ENCODE measurements around the gene CACNA1H.

The CACNA1H gene

DNA sequence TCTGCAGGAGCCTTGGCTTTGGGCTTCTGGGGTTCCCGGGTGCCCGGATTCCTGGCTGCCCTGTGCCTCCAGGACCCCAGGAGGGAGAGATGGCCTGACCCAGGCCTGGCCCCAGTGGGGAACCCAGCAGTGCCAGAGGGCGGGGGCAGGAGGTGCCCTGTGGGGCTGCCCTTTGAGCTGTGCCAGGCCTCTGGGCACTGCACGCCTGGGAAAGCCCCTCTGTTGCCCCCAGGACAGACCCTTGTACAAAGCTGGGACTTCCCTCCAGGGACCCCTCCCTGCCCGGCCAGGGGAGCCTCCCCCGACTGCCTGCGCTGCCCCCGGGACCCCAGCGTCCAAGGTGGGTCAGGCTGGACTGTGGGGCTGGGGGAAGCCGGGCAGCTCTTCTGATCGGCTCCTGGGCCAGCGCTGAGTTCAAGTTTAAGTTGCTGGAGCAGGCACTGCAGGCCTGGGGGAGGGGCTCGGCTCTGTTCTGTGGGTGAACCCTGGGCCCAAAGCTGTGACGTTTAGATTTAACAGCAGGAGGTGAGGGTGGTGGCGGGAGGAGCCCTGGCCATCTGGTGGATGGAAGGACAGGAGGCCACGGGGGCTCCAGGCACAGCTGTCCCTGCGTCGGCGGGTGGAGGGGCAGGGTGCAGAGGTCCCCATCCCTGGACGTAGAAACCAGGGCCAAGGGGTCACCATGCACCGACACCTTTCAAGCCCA lies 29.2 kb upstream of the CACNA1H start:
- DNase-seq, result no peak

DNA sequence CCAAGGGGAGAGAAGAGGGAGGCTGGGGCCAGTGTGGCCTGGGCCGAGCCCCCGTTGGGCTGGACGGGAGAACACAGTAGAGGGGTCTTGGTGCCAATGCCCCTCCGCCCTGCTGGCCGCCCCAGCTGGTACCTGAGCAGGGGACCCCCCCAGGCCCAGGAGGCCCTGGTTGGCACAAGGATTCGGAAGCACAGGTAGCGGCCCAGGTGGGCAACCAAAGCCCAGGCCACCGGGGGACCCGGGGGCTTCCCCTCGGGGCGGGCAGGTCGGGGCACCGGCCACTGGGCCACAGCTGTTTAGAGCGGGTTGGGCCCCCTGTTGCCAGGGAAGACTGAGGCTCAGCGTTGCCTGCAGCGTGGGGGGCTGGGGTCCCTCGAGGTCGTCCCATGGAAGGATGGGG lies 28.6 kb upstream of the CACNA1H start:
- no peak for DNase-seq

DNA sequence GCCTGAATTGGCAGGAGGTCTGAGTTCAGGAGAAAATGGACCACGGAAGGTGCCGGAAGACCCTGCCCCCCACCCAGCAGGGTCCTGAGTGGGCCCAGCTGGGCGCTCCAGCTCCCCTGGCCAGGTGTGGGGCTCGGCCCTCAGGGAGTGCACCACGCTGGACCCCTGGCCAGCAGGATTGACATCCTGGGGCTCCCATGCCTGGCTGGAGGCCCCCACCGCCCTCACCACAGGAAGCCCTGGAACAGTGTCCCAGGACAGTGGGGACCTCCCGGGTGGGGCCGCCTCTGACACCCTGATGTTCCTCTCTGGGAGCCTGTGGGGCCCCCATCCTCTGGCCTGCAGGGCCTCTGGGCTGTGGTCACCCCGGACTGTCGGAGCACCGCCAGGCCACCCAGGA lies 28.1 kb upstream of the CACNA1H start:
- DNase-seq, result no peak

DNA sequence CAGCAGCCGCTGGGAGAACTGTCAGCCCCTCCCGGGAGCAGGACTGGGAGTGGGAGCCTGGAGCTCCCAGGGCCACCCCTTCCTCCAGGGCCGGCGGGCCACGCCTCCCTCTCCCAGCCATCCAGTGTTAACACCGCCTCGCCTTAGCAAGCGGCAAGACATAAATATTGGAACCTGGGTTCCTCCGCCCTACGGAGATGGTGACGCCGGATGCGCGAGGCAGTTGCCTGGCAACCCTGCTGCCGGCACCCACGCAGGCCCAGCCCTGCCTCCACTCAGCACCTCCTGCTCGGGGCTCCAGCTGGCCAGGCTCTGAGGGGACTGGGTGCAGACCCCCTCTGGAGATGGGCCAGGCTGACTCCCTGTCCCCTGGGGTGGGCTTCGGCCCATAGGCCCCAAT lies 27.4 kb upstream of the CACNA1H start:
- DNase-seq, result peak; percentile 5

DNA sequence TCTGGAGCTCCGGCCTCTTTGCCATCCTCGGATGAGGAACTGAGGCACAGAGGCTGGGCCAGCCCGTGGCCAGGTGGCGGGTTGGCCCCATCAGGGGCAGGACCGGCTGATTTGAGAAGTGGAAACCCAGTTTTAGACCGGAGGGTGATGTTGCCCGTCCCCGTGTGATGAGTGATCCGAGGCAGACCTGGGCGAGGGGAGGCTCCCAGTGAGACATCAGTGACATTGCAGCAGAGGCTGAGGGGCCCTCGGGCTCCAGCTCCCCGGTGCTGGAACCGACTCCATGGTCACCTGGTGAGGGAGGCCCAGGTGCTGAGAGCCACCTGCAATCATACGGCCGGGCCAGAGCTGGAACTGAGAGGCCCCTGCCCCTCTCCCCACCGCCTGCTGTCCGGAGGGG lies 26.9 kb upstream of the CACNA1H start:
- DNase-seq, result no peak

DNA sequence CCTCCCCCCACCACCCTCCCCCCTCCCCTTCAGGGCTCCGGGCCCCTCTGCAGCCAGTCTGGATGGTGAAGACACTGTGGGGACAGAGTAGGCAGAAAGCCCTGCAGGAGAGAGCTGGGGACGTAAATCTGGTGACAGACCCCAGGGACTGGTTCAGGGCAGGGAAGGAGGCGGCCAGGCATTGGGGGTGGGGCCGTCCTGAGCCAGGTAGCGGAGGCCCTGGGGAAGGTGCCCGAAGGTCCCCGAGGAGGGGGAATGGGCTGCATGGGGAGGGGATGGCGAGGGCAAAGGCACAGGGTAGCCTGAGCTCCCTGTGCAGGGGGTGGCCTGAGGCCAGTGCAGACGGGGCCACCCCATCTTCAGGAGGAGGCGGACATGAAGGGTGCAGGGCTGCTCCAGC lies 26.3 kb upstream of the CACNA1H start:
- DNase-seq, result no peak

DNA sequence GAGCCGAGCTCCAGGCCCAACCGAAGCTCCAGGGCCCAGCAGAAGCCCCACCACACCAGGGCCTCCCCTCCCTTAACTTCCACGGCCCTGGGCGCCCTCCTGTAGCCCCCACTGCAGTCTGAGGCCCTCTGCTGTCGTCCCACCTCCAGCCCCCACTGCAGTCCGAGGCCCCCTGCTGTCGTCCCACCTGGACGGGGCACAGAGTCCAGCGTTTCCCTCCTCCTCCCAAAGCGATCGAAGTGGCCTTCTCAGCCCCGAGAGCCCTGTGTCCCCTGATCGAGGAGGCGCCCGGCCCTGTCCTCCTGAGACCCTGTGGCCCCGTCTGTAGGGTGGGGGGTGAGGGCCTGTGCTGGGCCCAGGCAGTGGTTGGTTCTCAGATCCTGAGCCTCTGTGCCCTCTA lies 25.8 kb upstream of the CACNA1H start:
- DNase-seq, result no peak

DNA sequence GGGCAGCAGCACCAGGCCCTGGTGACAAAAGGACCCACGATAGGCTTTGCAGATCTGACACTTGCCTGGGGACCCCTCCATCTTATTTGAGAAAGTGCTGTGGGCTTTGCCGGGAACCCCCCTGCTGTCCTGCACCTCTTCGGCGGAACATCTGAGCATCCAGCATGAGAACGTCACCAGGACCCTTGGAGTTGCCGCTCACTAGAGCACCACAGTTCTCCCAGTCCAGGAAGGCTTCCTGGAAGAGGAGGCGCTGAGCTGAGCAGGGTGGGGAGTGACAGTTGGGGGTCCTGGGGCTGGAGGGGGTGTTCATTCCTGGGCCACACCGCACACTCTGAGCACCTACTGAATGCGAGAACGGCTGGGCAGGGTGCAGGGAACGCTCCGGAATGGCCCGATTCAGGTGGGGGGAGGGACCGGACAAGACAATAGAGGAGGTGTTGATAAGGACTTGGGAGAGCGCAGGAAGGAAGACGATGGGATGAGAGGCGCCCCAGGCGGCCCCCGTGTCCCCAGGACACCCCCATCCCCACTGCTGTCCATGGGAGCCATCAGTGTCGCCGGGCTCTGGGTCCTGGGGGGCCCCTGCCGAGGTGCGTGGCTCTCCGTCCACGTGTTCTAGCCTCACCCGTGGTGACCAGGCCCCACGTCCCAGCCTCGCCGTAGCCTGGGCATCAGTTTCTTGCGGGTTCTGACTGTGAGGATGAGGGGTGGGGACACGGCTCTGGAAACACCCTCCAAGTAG lies 24.8 kb upstream of the CACNA1H start:
- DNase-seq, result no peak

DNA sequence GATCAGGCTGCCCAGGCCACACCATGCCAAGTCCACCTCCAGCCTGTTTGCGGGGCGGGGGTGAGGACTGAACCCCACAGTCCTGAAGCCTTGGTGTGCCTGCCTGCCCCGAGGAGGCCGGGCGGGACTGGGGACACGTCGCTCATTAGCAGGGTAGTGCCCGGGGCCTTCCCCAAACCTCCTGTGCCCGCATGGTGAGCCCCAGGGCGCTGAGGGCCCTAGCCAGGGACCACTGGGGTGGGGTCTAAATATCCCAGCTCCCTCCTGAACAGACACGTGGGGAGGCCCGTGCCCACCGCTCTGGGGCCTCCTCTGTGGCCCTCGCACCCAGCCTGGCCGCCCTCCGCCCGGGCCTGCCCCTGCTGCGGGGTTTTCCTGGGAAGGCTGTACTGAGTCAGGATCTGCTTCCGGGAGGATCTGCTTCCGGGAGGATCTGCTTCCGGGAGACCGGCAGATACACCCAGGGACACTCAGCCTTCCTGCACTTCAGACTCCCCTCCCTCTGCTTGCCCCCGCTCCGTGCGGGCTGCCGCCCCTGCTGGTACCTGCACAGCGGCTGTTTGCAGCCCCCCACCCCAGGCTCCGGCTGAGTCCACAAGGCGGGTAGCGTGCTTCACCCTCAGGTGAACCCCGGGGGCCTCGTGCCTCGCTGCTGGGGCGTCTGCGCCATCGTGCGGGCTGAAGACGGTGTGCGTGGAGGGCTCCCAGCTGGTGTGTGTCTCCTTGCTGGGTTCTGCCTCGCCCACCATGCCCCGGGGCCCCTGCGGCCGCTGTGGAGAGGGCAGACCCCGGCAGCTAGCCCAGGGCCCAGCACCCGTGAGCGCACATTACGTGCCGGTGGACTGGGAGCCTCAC lies 23.6 kb upstream of the CACNA1H start:
- no peak for DNase-seq

DNA sequence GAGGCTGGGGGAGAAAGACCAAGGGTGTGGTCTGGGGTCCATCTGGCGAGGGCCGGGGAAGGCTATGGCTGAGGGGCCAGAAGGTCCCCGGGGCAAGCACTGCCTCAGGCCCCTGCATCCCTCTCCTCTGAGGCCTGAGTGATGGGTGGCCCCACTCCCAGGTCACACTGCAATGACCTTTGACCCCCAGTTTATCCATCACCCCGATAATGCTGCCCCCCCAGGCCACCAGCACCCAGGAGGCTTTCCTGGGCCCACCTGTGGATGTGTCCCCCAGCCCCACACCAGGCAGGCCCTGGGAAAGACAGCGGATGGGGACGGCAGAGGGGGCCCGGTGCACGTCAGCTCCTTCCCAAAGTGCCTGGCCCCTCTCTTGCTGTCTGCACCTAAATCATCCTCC lies 22.5 kb upstream of the CACNA1H start:
- no peak for DNase-seq

DNA sequence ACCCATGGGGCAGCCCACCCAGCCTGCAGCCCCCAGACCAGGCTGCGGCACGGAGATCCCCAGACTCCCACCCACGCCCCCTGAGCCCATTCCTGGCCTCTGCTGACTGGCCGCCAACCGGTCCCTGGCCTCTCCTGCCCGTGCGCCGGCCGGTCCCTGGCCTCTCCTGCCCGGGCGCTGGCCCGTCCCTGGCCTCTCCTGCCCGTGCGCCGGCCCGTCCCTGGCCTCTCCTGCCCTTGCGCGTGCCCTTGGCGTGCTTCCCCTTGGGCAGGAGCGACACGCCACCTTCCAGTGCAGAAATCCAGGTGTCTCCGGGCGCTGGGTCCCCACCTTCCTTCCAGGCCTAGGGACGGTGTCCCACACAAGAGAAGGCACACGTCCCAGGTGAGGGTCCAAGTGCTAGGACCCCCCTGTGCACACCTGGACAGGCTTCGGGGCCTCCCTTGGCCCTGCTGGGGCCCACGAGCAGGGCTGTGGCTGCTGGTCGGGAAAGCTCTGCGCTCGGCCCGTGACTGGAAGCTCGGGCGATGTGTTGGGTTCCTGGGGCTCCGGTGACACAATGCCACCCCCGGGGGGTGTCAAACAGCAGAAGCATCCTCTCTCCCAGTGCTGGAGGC lies 21.4 kb upstream of the CACNA1H start:
- no peak for DNase-seq

DNA sequence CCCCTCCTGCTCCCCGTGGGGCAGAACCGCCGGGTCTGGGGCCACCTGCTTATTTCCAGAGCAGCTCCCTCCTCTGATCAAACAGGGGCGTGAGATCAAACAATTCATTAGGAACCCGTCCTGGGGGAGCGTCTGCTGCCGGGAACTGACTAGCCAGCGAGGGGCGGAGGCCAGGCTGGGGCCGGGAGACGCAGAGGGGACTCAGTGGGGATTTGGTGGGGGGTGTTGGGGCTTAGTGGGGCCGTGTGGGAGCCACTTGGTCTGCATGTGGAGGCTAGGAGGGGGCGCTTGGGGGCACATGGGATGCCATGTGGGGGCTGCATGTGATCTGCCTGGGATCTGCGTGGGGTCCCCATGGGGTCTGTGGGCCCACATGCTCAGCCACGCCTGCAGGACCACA lies 20.5 kb upstream of the CACNA1H start:
- DNase-seq, result no peak

DNA sequence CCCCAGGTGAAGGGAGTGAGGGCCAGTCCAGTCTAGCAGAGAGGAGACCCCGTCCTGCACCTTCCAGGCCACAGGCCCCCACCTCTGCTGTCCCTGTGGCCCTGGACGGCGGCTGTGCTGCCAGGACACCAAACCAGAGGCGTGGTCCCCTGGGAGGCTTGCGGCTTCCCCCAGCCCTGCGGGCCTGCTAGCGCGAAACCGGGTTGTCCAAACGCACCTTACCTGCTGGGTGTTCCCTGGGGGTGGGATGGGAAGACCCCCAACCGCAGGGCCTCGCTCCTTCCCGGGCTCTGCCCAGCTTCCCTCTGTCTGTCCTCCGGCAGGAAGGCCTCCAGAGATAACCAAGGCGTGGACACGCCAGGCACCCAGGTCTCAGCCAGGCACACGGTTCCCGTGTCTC lies 19.6 kb upstream of the CACNA1H start:
- no peak for DNase-seq

DNA sequence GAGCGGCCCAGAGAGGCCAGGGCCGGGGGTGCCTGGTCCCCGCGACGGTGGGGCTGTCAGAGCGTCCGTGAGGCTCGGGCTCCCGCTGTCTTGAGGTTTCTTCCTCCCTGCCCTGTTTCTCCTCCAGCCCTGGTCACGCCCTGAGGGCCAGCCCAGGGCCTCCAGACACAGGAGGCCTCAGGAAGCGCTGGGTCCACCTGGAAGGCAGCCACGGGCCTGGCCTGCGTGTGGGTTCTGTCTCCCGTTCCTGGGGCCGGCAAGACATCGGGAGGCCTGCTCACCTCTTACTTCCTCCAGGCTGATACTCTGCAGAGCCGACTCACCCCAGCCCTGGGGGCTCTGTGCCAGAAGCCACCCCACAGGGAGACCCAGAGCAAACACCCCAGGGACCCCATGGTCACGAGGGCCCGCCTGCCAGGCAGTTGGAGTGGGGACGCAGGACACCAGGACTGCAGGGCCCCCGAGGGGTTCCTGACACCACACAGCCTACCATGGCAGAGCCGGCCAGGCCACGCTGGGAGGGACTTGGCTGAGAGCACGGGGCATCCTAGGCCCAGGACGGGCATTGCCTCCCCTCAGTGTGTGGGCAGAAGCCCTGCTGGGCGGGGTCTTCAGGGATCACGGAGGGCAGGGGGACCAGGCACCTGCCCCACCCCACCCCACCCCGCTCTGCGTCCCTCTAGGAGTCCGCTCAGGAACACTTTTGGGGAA lies 18.9 kb upstream of the CACNA1H start:
- no peak for DNase-seq

DNA sequence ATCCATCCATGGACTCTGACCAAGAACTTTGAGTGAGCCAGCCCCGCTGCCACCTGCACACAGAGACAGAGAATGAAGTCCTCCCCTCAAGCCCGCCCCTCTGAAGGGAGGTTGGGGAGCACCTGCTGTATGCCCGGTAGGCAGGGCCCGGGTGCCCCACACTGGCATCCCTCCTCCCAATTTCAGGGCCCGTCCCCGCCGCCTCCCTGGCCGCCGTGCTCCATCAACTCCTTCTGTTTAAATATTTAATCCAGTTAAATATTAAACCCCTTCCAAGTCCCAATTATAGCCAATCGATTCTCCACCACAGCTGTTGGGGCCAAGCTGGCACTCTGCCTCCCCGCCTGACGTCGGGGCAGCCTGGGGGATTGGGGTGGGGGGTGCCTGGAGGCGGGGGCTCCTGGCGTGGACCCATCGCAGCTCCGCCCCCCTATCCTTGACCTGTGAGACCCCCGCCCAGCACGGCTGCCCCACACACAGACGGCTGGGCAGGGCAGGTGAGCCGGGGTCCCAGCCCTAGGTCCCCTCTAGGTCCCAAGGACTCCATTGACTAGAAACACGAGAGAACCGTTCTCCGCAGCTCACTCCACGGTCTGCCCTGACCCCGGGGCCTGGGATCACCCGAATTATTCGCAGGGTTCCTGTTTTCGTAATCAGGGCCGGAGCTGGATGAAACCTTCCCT lies 18.0 kb upstream of the CACNA1H start:
- DNase-seq, result no peak

DNA sequence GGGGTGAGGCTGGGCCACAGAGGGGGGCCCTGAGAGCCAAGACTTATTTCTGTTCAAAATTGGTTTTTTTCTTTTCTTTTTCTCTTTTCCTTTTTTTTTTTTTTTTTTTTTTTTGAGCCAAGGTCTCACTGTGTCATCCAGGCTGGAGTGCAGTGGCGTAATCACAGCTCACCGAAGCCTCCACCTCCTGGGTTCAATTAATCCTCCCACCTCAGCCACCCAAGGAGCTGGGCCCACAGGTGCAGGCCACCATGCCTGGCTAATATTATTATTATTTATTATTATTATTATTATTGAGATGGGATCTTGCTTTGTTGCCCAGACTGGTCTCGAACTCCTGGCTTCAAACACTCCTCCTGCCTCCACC lies 17.5 kb upstream of the CACNA1H start:
- DNase-seq, result no peak

DNA sequence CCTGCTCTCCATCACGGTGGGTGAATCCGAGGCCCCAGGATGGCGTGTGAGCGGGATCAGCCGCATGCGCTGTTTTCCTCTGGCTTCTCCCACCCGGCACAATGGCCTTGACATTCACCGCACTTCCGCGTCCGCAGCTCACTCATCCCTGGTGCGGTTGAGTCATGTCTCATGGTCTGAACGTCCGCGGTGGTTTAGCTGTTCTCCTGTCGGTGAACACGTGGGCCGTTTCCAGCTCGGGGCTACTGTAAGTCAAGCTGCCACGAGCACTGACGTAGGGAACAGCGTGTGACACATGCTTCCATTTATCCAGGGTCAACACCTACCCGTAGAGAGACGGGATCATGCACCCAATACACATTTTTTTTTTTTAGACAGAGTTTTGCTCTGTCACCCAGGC lies 15.3 kb upstream of the CACNA1H start:
- no peak for DNase-seq

DNA sequence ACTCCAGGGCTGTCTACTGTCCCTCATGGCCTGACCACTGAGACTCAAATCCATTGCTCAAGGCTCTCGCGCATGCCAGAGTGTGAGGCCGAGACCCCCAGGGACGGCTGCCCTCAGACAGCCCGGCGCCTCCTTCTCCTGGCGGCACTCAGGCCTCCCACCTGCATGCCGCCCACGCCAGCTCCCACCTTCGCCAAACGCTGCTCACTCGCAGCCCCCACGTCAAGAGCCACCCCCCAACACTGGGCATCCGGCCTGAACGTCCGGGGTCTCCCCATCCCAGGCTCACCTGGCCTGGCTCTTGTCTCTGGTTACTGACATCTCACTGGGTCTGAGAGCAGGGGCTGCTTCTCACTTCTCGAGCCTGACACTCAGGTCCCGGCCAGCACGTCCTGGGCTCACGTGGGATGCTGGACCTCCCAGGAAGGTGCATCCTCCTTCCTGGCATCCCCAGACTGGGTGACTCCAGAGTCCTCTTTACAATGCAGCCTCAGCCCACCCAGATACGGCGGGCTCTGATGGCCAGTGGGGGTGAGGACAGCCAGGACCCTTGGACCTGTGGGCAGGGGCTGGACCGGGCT lies 12.2 kb upstream of the CACNA1H start:
- no peak for DNase-seq

DNA sequence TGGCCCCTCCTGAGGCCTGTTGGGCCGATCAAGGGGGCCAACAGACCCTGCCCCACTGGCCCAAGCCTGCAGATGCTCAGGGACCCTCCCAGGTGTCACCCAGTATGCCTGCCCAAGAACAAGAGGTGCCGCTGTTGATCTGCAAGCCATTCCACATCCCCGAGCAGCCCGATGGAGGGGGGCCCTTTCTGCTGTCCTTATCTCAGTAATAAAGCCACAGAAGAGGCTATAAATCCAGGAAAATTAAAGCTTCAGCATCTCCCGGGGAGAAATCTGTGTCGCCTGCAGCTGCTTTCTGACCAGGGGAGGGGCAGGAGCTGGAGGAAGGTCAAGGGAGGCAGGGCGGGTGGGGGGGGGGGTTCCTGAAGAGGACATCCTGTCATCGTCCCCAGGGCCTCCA lies 11.7 kb upstream of the CACNA1H start:
- DNase-seq, result no peak

DNA sequence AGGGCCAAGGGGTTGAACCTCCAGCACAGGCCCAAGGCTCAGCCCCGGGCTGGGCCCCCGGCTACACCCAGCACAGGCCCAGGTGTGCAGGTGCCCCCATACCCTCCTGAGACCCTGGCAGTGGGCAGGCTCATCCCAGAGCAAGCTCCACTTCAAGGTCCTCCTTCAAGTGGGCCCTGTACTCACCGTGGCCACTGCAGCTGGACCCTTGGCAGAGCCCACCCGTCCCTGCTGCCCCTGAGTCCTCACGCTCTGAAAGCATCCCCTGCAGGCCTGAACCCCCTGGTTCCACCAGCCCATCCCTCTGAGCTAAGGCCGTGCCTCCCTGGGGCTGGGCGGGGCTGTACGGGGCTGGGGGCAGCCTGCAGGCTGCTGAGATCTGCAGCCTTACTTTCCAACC lies 11.2 kb upstream of the CACNA1H start:
- no peak for DNase-seq

DNA sequence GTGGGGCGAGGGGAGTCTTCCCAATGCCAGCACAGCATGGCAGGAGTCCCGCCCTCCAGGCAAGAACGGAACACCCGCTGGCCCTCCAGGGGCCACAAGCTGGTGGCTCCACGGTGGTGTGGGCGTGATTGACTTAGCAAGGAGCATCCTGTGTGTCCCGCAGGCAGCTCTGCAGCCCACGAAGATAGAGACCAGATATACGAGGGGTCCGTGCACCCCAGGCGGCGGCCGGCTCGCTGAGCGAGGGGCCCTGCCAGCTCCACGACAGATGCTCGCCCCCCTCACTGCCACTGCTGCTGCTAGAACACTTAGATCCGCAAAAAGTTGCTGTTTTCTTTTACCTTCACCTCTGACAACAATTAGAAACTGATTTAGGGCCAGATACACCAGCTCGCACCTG lies 10.0 kb upstream of the CACNA1H start:
- no peak for DNase-seq
